ENCODE results near the gene CD4.

GRCh38 chr12:6838854-6839253, 49.5 kb downstream of the CD4 start:
- TF ChIP-seq CTCF (IDR thresholded peaks at IDR 0.05) (no peak), POLR2A (IDR thresholded peaks at IDR 0.05) (no peak)

All from adrenal gland (tissue), 5 donors.